Limb (tissue), 2 donors: Measurements from ENCODE around the gene ITGB2.
"Not testable (repeated sequence)": the region's sequence is repeated elsewhere in the genome, so short reads cannot be mapped to it uniquely, and the experiment has no call there.

Source experiments
- DNase-seq, 2 donors: peaks; one replicate each; pipeline ENCODE4 v3.0.0-alpha.2; 2016; ENCODE audit errors: extremely low spot score in 2 of 2

ITGB2 gene

DNA sequence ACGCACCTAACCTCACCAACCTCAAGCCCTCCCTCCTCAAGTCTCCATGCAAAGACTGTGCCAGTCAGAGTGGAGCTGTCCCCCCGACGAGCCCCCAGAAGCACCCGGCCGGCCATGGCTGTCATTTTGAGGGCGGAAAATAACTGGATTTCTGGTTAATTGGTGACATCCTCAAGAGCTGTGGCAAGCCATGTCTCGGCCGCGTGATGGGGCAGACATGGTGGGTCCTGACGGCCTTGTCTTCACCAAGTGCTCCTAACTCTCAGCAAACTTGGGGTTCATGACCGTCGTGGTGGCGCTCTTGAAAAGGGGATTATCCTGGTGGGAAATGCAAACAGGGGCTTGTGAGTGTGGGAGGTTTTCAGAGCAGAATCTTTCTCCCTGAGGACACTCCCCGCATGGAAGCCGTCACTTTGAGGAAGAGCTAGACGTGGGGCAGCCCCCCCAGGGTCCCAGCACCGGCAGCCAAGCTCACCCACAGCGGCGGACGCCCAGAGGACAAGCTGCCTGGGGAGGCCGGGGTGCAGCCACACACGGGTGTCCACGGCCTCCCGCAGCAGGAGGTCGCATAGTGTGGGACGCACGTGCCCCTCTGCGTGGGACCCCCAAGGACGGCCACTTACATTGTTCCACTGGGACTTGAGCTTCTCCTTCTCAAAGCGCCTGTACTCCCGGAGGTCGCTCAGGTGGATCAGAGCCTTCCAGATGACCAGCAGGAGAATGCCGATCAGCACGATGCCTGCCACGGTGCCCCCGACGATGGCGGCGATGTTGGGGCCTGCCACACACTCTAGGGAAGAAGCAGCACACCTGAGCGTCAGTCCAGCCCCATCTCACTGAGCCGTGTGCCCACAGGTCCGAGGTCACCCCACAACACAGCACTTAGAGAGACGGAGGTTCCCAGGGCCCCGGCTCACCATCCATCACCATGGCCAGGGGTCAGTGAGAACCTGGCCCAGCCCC is 34.3 kb downstream of the ITGB2 start:
- DNase-seq: no peak

DNA sequence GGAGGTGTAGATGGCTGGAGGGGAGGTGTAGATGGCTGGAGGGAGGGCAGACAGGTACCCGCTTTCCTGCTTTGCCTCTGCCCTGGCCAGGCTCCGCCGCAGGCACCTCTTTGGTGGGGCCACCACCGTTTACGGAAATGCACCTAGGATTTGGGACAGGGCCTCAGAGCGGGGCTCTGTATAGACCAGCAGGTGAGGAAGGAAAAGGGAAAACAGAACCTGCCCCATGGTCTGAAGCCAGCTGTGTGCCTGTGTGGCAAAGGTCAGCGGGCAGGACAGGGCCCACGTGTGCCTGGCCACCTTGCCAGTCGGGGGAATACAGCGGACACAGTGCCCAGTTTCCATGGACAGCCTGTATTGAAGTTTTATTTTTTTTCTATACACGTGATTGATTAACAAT is 35.1 kb downstream of the ITGB2 start:
- no peak for DNase-seq

DNA sequence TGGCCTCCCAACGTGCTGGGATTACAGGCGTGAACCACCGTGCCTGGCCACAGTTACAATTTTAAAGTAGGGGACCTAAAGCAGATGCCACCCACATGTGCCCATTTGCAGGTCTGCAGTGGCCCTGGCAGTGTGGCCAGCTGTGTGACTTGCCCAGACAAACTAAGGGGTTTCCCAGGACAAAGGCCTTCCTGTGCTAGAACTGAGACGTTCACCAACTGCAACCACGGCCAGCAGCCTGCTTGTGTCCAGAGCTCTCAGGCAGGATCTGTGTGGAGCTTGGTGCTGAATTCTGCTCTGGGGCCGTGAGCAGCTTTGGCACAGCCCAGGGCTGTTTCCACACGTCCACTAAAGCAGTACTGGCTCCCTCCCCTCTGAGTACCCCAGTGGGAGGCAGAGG is 36.6 kb downstream of the ITGB2 start:
- DNase-seq: no peak

DNA sequence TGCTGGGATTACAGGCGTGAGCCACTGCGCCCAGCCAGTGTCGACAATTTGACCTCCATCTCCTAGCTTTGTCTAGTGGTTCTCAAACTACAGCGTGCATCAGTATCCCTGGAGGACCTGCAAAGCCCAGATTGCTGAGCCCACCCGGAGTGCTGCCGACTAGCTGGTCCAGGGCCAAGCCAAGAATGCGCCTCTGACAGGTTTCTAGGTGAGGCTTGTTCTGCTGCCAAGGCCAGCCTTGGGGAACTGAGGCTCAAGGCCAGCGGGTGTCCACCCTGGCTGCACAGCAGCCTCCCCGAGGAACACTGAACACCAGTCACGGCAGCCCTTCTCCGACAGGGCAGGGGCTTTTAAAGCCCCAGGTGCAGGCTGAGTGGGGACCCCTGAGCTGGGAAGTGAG is 37.4 kb downstream of the ITGB2 start:
- DNase-seq: no peak

DNA sequence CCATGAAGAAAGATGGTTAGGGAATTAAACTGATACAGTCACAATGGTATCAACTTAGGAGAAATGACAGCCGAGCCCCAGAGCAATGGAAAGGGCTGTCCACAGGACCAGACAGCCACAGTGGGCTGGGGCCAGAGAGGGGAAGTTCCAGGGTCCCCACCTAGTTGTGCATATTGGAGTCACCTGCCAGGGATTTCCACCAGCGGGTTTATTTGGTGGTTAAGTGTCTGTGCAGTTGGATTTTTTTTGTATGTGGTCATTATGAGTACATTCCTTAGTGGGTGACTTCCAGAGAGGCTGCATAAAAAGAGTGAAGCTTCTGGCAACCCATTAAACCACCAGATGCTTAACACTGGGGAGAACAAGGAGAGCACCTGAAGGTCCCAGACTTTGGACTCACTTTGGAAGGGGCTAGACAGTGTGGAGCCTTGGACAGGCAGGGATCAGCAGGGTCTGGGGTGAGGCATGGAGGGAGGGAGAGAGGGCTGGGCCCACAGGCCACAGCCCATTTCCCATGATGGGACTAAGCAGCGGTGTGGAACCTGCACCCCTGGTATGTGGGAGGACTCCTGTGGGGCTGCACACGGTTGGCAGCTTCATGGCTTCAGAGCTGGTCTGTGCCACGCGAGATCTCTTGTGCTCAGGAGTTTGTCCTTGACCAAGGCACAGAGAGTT is 39.4 kb downstream of the ITGB2 start:
- no peak for DNase-seq

DNA sequence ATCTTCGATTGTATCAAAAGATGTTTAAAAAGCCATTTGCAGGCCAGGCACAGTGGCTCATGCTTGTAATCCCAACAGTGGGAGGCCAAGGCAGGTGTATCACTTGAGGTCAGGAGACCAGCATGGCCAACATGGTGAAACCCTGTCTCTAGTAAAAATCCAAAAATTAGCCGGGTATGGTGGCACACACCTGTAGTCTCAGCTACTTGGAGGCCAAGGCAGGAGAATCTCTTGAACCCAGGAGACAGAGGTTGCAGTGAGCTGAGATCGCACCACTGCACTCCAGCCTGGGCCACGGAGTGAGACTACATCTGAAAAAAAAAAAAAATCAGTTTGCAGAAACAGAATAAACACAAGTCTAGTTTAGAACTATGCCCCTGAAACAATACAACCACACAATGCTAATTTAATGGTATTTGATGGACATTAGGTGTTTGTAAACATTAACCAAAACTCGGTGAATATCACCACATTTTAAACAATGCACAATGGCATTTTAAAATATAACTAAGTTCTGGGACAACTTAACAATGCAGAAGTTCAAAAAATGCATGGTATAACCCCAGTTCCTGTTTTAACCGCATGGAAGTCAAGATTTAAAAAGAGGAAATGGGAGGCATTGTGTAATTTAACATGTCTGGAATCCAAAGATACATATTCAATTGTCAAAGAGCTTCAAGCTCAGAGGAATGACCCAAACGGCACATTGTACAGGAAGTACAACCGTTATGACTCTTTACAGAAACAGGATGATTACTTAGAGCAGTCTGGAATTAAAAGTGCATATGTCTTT is 40.1 kb downstream of the ITGB2 start:
- no peak for DNase-seq

DNA sequence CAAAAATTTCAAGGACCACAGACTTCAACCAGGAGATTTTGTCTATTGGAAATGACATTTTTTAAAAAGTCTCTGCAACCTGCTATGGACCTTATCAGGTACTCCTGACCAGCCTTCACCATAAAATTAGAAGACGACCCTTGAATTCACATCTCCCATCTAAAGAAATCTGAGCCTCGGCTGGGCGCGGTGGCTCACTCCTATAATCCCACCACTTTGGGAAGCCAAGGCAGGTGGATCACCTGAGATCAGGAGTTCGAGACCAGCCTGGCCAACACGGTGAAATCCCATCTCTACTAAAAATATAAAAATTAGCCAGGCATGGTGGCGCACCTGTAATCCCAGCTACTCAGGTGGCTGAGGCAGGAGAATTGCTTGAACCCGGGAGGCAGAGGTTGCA is 41.5 kb downstream of the ITGB2 start:
- DNase-seq: not testable (repeated sequence)

DNA sequence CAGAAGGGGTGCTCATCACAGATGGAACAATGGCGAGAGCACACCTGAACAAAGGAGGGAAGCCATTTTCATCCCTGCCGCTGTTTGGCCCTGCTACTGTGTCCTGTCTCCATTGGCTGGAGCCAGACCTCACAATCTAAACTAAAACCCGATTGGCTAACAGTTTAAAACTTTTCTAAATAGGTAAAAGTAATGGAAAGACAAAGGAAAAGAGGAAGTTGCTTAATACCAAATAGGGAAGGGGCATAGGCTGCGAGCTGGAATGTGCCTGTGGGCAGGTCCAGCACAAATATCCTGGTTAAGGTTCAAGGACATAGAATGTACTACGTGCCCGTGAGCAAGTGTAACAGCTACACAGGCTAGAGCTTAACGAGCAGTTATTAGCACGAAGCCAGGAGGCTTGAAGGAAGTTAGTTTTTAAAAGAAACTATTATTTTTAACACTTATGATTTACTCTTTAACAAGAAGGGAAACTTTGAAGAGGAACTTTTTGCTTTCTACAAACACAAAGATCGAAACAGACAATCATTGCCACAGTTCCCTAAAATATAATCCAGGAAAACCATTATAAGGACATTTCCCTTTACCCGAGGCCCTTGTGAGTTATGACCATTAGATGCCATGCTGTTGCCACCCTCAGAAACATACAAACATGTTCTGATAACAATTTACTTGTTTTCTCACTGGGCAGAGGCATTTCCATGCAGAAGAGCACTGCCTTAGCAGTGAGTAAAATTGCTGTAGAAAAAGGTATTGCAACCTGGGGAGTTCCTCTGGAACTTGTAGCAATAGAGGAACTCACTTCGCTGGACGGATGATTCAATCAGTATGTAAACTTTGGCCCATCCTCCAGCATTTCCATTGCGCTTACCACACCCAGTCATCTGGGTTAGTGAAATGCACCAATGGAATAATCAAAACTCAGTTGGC is 42.4 kb downstream of the ITGB2 start:
- DNase-seq: no peak

DNA sequence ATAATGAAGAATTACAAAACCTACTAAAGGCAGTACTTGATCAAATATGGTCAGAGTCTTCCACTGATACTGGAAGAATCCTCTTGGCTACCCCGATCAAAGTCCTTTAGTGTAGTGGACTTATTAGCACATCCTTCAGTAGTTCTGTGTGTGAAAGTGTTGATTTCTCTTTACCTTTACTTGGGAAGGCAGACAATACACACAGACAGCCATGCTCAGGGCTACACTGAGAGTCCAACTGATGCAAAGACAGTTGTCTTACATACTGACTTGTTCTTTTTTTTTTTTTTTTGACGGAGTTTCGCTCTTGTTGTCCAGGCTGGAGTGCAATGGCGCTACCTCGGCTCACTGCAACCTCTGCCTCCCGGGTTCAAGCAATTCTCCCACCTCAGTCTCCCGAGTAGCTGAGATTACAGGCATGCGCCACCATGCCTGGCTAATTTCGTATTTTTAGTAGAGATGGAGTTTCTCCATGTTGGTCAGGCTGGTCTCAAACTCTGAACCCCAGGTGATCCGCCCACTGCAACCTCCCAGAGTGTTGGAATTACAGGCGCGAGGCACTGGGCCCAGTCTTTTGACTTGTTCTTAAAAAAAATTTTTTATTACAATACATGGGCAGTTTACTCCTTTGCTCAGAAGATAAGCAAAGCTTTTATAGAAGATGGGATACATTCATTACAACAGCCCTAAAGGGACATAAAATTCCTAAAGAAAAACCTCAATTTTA is 43.7 kb downstream of the ITGB2 start:
- no peak for DNase-seq

DNA sequence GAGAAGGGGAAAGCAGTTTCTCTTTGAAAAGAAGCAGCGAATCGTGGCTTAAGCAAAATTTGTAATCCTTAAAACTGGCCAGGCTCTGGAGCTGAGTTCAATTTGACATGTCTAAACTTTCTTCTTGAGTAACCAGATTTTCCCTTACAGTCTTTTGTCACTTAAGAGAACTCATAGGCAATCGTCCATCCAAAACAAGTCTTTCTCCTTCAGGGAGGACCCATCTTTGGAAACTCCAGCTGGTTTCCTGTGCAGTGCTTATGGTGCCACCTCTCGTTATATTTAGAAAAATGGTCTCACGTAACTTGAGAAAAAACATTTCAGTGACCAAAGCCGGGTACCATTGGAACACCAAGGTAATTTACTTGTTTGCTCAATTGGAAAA is 45.4 kb downstream of the ITGB2 start:
- peak in 1 of 2 donors; percentile 18 for DNase-seq

DNA sequence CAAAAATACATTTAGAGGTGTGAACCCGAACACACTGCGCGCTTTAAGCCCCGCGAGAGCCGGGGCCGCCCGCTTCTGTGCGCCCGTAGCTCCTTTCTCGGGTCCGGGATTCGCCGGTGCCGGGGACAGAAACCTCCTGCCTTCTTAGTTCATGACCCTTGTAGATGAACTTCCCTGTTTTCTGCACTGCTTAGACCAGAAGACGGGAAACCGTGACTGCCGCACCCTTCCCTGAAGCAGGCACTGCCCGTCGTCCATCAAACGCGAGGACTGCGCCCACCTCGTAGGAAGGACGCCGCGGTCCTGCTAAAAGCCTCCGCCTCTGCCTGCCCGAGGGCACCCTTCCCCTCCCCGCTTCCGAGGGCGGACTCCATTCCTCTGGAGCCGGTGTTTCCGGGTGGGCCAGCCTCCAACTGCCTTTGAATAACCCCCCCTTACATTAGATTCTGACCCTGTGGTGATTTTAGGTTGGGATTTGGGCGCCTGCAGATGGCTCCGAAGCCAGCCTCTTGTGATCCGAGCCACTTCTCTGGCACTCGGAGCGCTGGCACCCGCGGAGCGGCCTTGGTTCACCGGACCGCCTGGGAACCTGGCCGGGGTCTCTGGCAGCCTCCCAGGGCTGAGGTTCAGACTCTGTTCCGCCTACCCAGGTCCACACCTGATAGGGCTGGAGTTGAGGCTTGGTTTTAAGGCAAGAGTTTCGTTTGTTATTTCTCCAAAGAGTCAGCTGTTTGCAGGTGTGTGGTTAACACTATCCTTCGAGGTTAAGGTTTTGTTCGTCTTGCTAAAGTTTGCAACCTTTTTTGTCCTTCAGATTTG is 46.0 kb downstream of the ITGB2 start:
- peak in 1 of 2 donors; percentile 56 for DNase-seq

DNA sequence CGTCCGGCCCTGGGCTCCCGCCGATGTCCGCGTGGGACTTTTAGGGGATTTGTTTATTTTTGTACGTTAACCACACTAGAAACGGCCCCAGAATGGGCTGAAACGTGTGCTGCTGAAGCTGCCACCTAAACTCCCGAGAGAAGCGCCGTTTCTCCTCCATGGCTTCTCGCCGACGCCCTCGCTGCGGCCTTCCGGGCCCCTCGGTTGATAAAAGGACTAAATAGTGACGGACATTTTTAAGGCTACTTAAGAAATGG is 46.5 kb downstream of the ITGB2 start:
- no peak for DNase-seq

DNA sequence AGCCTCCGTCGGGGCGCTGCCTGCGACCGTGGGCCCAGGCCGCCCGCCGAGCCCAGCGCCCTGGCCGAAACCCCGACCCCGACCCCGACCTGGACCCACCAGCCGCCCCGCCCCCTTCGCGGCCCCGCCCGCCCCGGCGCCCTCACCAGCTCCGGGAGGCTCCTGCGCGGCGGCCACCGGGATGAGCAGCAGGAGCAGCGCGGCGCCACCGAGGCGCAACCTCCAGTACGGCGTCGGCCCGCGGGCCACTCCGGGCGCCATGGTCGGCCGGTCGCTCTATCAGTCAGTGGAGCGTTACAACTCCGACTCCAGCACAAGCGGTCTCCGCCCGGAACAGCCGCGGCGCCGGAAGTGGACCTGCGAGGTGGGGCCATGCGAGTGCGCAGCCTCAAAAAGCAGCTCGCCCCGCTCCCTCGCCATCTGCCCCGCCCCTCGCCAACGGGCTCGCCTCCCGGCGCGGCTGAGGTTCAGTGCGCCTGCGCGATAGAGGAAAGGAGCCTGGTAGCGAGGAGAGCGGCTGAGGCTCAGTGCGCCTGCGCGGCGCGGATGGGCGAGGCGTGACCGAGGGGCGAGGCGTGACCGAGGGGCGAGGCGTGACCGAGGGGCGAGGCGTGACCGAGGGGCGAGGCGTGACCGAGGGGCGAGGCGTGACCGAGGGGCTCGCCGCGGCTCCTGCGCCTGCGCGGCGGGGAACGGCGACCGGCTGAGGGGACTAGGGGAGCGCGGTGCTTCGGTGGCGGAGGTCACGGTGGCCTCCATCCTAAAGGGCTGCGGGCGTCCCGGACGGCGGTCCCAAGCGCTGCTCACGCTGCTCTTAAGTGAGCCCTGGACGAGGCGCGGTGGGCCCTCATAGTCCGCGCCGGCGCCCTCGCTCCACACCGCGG is 47.1 kb downstream of the ITGB2 start, which contains the start of gene PTTG1IP:
TSS of gene PTTG1IP (minus strand) at position 335 of the 884 bp plus-strand sequence. CDS start at position 261, 74 bp downstream.
- DNase-seq: peak; percentile 96 to 99

DNA sequence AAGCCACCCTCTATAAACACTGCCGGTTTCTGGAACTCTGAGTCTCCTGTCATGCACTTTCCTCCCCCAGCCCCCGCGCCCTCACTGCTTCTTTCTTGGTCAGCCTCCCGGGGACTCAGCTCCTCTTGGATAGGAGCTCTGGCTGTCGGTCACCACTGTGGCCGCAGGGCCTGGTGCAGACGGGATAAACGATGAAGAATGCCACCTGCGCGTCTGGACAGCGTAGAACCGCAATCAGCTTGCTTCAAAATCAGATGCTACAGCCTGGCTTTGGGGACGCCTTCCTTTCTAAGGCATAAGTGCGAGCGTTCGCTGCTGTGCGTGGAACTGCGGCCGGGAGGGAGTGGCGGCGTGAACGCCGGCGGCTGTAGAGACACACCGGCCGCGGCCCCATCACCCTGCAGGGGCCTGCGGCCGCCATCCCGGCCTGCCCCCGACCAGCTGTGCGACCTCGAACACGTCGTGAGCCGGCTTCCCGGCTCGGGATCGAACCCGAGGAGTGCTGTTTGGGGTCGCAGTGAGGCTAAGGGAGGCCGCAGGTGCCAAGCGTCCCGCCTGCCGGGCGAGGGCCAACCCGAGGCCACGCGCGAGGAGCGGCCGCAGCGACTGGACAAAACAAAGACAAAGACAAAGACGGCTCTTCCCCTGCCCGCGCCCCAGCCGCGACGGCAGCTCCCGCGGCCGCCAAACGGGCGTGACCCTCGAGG is 47.9 kb downstream of the ITGB2 start:
- peak in 1 of 2 donors; percentile 52 for DNase-seq

DNA sequence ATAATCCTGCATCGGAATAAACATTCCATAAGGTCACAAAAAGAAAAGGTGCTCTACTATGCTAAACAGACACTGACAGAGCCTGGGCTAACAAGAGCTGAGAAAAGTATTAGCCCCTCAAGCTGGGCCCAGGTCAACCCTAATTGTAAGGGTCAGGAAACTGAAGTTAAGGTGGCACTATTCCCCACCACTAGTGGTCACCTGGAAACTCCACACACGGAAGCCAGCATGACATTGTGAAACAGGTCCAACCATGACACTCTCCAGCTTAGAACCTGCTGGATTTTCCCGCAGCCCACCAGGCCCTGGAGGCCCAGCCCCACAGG is 48.4 kb downstream of the ITGB2 start:
- DNase-seq: no peak

DNA sequence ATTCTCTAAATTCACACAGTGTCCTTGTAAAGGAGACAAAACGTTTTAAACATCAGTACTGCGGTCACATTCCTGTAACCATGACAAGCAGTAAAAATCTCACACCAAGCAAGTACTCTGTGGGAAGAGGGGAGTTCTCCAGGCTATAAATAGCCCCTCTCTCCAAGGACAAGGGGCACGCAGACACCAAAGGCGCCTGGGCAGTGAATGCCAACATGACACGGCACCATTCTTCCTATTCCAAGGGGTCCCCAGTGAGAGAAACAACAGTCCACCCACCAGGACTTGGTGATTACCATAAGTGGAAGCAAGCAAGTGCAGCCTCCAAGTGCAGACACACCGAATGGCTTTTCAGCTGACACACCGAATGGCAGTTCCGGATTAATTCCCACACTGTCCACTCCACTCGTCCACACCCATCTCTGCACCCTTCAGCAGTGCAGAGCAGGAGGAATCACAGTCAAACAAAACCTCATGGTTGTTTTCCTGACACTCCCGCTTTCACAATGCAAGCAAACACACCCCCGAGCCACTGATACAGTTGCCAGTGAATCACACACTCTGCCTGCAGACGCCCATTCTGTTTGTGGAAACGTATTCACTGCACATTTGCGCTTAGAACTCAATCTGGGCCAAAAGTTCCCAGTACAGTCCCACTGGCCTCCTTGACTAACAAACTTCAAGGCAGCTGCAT is 49.0 kb downstream of the ITGB2 start:
- DNase-seq: no peak

DNA sequence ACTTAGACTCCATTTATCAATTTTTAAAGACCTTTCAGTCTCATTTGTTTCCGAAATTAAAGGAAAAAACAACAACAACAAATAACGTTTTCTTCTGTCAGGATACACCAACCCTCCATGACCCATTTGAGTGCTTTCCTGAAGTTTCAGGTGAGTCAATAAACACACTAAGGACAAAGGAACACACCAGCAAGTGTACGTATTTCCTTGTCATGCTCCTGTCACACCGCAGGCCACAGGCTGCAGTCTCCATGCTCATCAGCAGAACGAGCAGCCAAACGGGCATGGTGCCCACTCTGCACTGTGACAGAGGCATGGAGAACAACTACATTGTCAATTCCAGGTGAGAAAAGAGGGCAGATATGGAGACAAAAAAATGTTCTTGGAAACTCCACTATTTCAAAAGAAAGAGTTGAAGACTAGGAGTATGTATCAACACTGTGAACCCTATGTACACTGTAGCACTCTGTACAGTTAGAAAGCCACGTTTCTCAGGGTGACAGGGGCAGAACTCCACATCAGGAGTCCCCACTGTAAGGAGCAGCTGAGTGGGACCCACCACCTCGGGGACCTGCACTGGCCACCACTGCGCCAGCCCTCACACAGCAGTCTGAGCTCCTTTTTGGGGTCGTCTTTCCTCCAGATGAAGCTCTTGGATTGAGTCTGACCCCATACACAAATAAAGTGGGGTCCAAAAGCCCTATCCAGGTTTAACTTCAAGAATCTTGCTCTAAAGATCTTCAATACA is 49.8 kb downstream of the ITGB2 start:
- no peak for DNase-seq
